Measurements from ENCODE around the gene KHDC4. TPM values are rescaled to one million over a fixed set of nuclear protein-coding genes. Genes with fewer than 3 reads are reported as not detected.
A peak's percentile ranks its signal among the peaks of the same experiment; 100 is the strongest.

The KHDC4 gene
- total and polyA plus RNA-seq, 2 of the 13 experiments (the other 11 are each of a cell fraction or from before 2014, with no cell fraction given), result 33.5 to 92.0 TPM

DNA sequence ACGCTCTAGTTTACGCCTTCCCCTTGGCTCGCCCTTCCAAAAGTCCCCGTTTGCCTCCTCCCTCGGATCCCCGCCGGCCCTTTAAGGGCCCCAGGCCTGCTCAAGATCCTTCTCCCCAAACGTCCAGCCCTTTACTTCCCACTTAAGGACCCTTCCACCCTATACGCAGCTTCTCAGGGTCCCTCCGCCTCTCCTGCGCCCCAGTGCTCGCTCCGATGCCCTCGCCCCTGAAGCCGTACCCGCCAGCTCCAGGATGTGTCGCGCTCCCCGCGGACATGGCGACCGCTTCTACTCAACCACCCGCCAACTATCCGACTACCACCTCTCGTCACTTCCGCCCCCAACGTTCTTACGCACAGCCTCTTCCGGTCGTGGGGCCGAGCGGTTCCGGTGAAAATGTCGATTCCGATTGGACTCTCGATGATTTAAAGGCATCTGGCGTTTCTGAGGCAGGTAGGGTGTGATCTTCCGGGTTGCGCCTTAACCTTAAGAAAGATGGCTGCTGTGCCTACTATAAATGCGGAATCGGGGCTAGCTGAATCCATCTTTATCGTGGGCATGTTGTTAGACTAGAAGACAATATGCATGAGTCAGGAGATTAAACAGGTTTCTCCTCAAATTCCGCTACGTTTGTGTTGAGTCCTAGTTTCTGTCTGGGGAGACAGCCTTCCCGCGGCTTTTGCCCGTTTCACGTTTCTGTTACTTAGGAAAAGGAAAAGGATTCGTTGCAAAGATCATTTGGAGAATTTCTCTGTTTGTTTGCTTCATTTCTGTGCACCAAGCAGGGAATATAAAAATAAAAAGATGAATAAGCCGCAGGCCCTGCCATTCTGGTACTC is at the start of gene KHDC4 (continued):
- TF ChIP-seq SALL2 (CRISPR knock-in tag; IDR thresholded peaks at IDR 0.05), result peak; percentile 83
- peak; percentile 78 for TF ChIP-seq PBX2 (CRISPR knock-in tag; IDR thresholded peaks at IDR 0.05)
- TF ChIP-seq ZNF564 (CRISPR knock-in tag; IDR thresholded peaks at IDR 0.05), result no peak
- no peak for TF ChIP-seq PCBP1 (IDR thresholded peaks at IDR 0.05; ENCODE audit: borderline replicate concordance, low read depth, low read length)
- no peak; the same call in 1 of the 2 replicates for TF ChIP-seq ZNF367 (CRISPR knock-in tag; IDR thresholded peaks at IDR 0.05; ENCODE audit: borderline replicate concordance)
- no peak for TF ChIP-seq SIX1 (CRISPR knock-in tag; IDR thresholded peaks at IDR 0.05; ENCODE audit: borderline replicate concordance)
- no peak for TF ChIP-seq ZFP41 (CRISPR knock-in tag; IDR thresholded peaks at IDR 0.05; ENCODE audit: borderline replicate concordance)
- 0 out of 2 replicates have a peak, but pooled peaks have one; percentile 70 for TF ChIP-seq MYNN (CRISPR knock-in tag; IDR thresholded peaks at IDR 0.05; ENCODE audit: low read depth)
- TF ChIP-seq, protein P1, sequence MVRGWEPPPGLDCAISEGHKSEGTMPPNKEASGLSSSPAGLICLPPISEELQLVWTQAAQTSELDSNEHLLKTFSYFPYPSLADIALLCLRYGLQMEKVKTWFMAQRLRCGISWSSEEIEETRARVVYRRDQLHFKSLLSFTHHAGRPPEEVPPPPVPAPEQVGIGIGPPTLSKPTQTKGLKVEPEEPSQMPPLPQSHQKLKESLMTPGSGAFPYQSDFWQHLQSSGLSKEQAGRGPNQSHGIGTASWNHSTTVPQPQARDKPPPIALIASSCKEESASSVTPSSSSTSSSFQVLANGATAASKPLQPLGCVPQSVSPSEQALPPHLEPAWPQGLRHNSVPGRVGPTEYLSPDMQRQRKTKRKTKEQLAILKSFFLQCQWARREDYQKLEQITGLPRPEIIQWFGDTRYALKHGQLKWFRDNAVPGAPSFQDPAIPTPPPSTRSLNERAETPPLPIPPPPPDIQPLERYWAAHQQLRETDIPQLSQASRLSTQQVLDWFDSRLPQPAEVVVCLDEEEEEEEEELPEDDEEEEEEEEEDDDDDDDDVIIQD (CRISPR knock-in tag; IDR thresholded peaks at IDR 0.05; ENCODE audit: low read depth), result peak; percentile 67
- TF ChIP-seq DPF2 (CRISPR knock-in tag; IDR thresholded peaks at IDR 0.05; ENCODE audit: borderline replicate concordance, low read depth), result no peak
- TF ChIP-seq ZNF484 (CRISPR knock-in tag; IDR thresholded peaks at IDR 0.05; ENCODE audit: borderline replicate concordance, low read depth), result no peak
- no peak for TF ChIP-seq KLF12 (CRISPR knock-in tag; IDR thresholded peaks at IDR 0.05; ENCODE audit: borderline replicate concordance)
- TF ChIP-seq THAP9 (CRISPR knock-in tag; IDR thresholded peaks at IDR 0.05; ENCODE audit: borderline replicate concordance), result peak; percentile 89; the same call in 1 of the 2 replicates
- TF ChIP-seq, protein P2, sequence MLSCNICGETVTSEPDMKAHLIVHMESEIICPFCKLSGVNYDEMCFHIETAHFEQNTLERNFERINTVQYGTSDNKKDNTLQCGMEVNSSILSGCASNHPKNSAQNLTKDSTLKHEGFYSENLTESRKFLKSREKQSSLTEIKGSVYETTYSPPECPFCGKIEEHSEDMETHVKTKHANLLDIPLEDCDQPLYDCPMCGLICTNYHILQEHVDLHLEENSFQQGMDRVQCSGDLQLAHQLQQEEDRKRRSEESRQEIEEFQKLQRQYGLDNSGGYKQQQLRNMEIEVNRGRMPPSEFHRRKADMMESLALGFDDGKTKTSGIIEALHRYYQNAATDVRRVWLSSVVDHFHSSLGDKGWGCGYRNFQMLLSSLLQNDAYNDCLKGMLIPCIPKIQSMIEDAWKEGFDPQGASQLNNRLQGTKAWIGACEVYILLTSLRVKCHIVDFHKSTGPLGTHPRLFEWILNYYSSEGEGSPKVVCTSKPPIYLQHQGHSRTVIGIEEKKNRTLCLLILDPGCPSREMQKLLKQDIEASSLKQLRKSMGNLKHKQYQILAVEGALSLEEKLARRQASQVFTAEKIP (CRISPR knock-in tag; IDR thresholded peaks at IDR 0.05; ENCODE audit: borderline replicate concordance), result no peak
- no peak for TF ChIP-seq ZKSCAN5 (CRISPR knock-in tag; IDR thresholded peaks at IDR 0.05)
- TF ChIP-seq FOXA1 (IDR thresholded peaks at IDR 0.05), result no peak
- TF ChIP-seq FOXA1 (CRISPR knock-in tag; IDR thresholded peaks at IDR 0.05), result 0 out of 2 replicates have a peak, but pooled peaks have one; percentile 29
- TF ChIP-seq KAT8 (CRISPR knock-in tag; IDR thresholded peaks at IDR 0.05), result peak; percentile 96
- TF ChIP-seq BRD4 (CRISPR knock-in tag; IDR thresholded peaks at IDR 0.05), result peak; percentile 95
- TF ChIP-seq ZBTB38 (CRISPR knock-in tag; IDR thresholded peaks at IDR 0.05), result peak; percentile 85
- TF ChIP-seq NCOR1 (IDR thresholded peaks at IDR 0.05; ENCODE audit: borderline replicate concordance, low read length), result no peak
- TF ChIP-seq ZFY (CRISPR knock-in tag; IDR thresholded peaks at IDR 0.05), result peak; percentile 95
